BE2C (cell line): Measurements from ENCODE around the gene HSPA14.

ENCODE experiments used
- DNase-seq: peaks from one replicate; pipeline ENCODE4 v3.0.0-alpha.2; 2020
- H3K27me3 ChIP-seq: fragments of 250-450 bp; sonication (Bioruptor Pico); 2 replicates; pipeline ENCODE4 v1.5.1; 2020; ENCODE audit warnings: mild to moderate bottlenecking
- H3K36me3 ChIP-seq: fragments of 250-450 bp; sonication (Bioruptor Pico); 2 replicates; pipeline ENCODE4 v1.5.1; 2020; ENCODE audit warnings: mild to moderate bottlenecking
- H3K4me1 ChIP-seq: fragments of 250-450 bp; sonication (Bioruptor Pico); 2 replicates; pipeline ENCODE4 v1.5.1; 2020
- H3K4me3 ChIP-seq: 2 replicates; pipeline ENCODE4 v1.5.1; 2011; ENCODE audit warnings: low read depth, low read length
- H3K9me3 ChIP-seq: fragments of 250-450 bp; sonication (Bioruptor Pico); 2 replicates; pipeline ENCODE4 v1.5.1; 2020
- CTCF ChIP-seq: IDR thresholded peaks from 2 replicates; pipeline ENCODE4 v1.5.1; 2012; ENCODE audit warnings: mild to moderate bottlenecking, low read depth, low read length

The HSPA14 gene

GRCh38 chr10:14844948-14845347 is 6.8 kb downstream of the HSPA14 start:
- H3K36me3 ChIP-seq: peaks cover 50% of the 10 kb centered on the region
- TF ChIP-seq CTCF: no peak
- H3K4me3 ChIP-seq: no peak overlapping the region

DNA sequence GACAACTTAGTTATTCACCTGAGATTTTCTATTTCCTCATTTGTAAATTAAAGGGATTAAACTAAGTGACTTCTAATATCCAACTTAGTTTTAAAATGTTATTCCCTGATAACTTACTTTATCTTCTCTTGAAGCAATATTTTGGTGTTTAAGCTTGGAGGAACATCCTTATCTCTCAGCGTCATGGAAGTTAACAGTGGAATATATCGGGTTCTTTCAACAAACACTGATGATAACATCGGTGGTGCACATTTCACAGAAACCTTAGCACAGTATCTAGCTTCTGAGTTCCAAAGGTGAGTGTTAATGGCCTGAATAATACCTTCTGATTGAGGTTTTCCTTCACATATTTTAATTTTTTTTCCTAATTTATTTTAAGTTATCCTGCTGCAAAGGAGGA is 14.1 kb downstream of the HSPA14 start:
- H3K27me3 ChIP-seq: no peaks in the 10 kb centered on the region
- peaks cover 2% of the 10 kb centered on the region; the same call in 1 of the 2 replicates for H3K36me3 ChIP-seq
- H3K4me1 ChIP-seq: peaks cover 5% of the 10 kb centered on the region
- no peak for DNase-seq
- H3K9me3 ChIP-seq: no peaks in the 10 kb centered on the region
- no peak for TF ChIP-seq CTCF
- H3K4me3 ChIP-seq: no peak overlapping the region

More at GRCh38 chr10:14844948-14845347, 6.8 kb downstream of the HSPA14 start:
- no peak for DNase-seq
- Histone ChIP-seq H3K4me1 (no peaks in the 10 kb centered on the region), H3K9me3 (no peaks in the 10 kb centered on the region), H3K27me3 (no peaks in the 10 kb centered on the region)

GRCh38 chr10:14855453-14855852 is 17.3 kb downstream of the HSPA14 start:
- DNase-seq: no peak
- no peak overlapping the region for H3K4me3 ChIP-seq
- H3K9me3 ChIP-seq: no peaks in the 10 kb centered on the region
- peaks cover 3% of the 10 kb centered on the region for H3K4me1 ChIP-seq
- TF ChIP-seq CTCF: no peak
- H3K27me3 ChIP-seq: no peaks in the 10 kb centered on the region
- H3K36me3 ChIP-seq: no peaks in the 10 kb centered on the region; the same call in 1 of the 2 replicates

- no peaks in the 10 kb centered on the region for H3K9me3 ChIP-seq
- no peaks in the 10 kb centered on the region; the same call in 1 of the 2 replicates for H3K36me3 ChIP-seq
- no peaks in the 10 kb centered on the region for H3K27me3 ChIP-seq
- H3K4me1 ChIP-seq: no peaks in the 10 kb centered on the region
- TF ChIP-seq CTCF: no peak
- no peak for DNase-seq
- no peak overlapping the region for H3K4me3 ChIP-seq
These were observed 20.3 kb downstream of the HSPA14 start for GRCh38 chr10:14858338-14858960.

DNA sequence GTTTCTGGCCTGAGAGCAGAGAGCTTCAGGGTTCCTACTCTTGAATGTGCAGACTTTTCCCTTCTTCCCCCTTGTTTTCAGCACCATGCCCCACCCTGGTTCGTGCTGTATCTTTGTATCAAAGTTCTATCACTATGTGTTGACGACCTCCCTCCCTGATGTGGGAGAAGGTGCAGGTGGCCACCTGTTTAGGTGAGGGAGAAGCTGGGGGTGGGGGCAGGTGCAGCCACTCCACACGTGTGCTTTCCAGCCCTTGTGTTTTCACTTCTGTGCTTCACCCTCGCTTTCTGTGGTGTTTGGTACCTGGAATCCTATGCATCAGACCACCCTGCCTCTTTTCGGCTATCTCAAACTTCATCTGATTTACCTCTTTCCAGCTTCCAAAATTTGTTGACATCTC is 20.9 kb downstream of the HSPA14 start:
- Histone ChIP-seq H3K9me3 (no peaks in the 10 kb centered on the region), H3K36me3 (no peaks in the 10 kb centered on the region; the same call in 1 of the 2 replicates)
- no peak for TF ChIP-seq CTCF

DNA sequence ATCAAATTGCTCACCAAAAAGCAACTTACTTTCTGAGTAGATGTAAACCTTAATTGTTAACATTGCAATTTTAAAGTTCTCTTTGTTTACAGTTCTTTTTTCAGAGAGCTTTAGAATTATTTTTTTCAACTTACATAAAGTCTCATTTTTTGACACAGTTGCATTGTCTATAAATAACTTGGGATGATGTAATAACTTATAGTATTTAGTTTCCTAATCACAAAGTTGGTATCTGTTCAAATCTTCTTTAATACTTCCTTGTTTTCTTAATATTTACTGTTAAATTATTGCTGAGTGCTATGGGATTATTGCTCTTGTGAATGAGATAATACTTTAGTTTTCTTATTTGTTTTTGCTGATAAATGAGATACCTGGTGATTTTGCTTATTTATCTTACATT is 21.7 kb downstream of the HSPA14 start:
- no peaks in the 10 kb centered on the region for H3K9me3 ChIP-seq
- TF ChIP-seq CTCF: no peak
- no peaks in the 10 kb centered on the region for H3K27me3 ChIP-seq
- no peaks in the 10 kb centered on the region; the same call in 1 of the 2 replicates for H3K36me3 ChIP-seq
- H3K4me3 ChIP-seq: no peak overlapping the region
- DNase-seq: no peak
- H3K4me1 ChIP-seq: no peaks in the 10 kb centered on the region

More for the DNA sequence above, 20.9 kb downstream of the HSPA14 start:
- H3K4me1 ChIP-seq: no peaks in the 10 kb centered on the region
- no peak for DNase-seq
- H3K4me3 ChIP-seq: no peak overlapping the region
- H3K27me3 ChIP-seq: no peaks in the 10 kb centered on the region
